Fibroblast of skin of abdomen (primary cell): ENCODE data around the gene C18orf63.

Source experiments
- DNase-seq: peaks from one replicate; pipeline ENCODE4 v3.0.0-alpha.2; 2013

Gene C18orf63

DNA sequence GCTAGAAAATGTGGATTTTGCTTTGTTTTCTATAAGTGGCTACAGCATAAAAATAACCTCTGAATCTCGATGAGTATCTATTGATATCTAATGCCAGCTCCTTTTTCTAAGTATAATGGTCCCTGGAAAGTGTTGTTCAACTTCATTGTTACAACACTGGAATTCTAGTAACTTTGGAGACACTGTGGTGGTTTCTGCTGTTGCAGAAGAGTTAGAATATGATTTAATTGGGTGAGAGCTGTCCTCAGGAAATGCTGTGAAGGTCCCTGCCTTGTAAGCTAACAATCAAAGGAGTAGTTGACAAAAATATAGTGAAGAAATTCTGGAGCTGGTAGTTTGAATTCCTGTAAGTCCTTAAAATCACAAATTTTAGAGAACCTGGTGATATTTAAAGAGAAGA lies 62.1 kb downstream of the C18orf63 start:
- no peak for DNase-seq

- DNase-seq: peak; percentile 9
Measured at GRCh38 chr18:74378179-74378682, 62.6 kb downstream of the C18orf63 start.

DNA sequence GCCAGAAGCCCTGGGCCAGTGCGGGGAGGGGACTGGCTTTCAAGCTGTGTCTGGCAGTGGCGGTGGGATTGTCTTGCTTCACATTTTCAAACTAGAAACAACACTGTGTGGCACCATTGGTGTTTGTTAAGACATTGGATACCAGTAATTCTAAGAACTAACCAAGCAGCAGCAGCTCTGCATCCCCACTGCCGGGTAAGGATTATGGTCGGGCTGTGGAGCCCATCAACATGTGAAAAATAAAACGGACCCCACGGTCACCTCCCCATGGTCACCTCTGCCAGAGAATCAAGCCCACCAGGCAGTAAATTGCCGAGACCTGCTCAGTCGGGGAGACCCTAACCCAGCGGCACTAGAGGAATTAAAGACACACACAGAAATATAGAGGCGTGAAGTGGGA lies 65.3 kb downstream of the C18orf63 start:
- DNase-seq: no peak

GRCh38 chr18:74381621-74382295 lies 66.1 kb downstream of the C18orf63 start:
- no peak for DNase-seq

DNA sequence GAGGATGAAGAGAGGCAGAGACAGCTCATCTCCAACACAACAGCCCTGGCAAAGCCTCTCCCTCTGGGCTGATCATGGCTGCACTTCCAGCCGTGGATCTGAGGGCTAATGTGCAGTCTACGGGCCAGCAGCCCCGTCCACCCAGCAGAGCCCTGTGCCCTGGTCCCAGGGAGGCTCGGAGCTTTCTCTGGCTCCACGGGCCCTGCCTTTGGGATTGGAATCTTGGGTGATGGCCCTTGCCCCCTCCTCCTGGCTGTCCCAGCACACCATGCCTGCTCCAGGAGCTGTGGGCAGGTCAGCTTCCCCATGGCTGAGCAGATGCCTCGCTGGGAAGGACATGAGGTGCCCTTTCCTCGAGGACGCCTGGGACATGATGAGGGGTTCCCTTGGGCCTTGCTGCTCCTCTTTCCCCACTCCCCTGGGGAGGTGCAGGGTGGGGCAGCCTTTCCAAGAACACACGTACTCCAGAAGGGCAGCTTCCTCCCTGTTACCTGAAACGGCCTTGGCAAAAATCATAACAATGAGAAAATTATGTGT lies 66.9 kb downstream of the C18orf63 start:
- DNase-seq: no peak

GRCh38 chr18:74387383-74387782 lies 71.7 kb downstream of the C18orf63 start:
- no peak for DNase-seq

DNA sequence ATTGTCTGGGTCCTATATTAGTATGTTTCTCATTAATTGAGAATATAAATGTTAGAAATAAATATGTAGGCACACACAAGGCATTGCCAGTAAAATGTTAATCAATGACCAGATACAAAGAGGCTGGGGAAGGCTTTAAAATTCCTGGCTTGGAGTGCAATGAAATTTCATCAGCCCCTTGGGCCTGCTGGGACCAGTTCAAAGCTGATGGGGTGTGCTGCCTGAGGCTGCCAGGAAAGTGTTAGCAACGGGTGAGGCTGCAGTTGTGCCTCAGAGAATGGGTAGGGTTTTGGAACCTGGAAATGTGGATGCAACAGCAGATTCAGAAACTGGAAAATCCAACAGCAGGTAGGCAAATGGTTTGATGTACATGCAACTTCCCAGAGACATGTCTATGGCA lies 72.6 kb downstream of the C18orf63 start:
- no peak for DNase-seq

GRCh38 chr18:74389171-74389927 lies 73.7 kb downstream of the C18orf63 start:
- DNase-seq: no peak

DNA sequence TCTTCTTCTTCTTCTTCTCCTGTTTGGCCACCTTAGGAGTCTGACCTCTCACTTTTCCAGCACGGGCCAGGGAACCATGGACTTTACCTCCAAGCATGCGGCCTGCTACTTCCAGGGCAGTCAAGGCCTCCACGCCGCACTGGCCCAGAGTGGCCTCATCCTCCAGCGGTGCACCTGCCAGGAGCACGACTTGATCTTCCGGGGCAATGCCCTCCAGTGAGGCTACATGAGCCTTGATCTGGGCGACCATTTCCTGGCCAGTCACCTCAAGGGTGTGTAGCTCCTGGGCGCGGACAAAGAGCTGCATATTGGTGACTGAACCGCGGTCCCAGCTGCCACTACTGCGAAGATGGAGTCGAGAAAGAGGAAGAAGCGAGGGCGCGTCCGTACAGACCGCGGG lies 74.4 kb downstream of the C18orf63 start:
- DNase-seq: no peak

DNA sequence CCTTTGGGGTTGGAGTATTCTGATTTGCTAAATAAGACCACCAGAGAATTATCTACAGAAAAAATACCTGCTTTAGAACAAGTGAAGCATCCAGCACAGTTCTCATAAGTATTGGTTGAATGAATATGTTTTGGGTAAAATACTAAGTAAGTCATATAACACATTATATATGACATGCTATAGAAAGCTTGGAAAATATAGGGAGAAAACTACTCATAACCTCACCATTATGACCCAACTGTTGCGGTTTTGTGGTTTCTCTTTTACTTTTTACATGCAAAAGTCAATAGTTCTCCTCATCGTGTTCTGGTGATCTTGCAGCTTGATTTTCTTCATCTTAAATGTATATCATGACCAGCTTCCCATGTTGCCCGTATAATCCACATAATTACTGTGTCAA lies 75.3 kb downstream of the C18orf63 start:
- no peak for DNase-seq

- no peak for DNase-seq
Measured at GRCh38 chr18:74392323-74392722, 76.7 kb downstream of the C18orf63 start.

GRCh38 chr18:74395006-74395405 lies 79.4 kb downstream of the C18orf63 start:
- DNase-seq: no peak

DNA sequence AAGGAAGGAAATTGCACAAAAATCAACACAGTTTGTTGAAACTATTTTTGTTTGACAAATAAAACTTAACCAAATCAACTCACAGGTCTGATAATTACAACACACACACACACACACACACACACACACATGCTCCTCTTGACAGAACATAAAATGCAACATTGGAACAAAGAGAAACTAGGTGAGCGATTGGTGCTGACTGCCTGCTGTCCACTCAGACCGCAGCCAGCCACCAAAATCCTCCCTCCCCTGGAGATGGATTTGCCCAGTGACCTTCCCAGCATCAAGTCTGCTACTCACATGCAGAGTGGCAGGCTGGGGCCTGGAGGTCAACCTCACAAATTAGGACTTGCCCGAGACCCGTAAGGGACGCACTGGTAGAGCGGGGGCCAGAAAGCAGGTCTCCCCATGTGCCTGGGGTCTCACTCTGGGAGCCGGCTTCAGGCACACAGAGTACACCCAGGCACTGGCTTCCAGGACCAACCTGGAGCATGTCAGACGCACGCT lies 80.1 kb downstream of the C18orf63 start:
- DNase-seq: no peak

DNA sequence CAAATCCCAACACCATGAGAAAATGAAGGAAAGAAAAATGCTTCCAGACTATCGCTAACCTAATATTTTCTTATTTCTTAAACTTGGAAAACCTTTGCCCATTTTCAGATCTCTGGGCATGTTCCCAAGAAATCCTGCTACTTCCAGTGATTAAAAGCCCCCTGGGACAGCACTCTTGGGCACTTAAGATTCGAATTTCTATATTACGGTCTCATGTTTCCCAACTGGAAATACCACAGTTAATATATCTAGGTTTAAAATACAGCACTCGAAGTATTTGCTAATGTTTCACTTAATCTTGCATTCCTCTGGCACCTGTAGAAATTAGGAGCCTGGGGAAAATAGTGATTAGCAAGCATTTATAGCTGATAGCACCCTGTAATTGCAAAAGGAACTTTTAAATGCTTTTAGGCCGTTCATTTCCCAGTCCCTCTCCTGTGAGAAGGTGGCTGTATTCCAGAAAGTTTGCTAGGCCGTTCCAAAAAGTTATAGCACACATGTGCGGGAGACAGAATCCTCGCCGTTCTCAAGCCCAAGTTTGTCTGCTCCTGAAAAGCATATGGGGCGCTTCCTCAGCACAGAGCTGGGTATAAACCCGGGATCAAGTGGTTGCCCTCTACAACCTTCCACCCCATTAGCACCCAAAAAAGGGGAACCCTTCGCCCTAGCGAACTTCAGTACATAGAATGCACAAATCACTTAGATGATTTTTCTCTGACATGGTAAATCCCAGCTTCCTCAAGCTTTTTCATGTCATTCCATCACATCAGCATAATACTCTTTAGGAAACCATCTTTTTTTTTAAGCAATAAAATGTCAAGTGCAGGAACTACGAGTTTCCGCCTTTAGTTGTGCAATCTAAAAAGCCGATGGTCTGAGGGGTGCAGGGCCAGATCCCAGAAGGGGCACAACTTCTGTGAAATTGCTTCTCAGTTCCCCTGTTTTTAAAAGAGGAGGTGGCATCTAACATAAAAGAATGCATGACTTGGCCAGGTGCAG lies 80.8 kb downstream of the C18orf63 start:
- no peak for DNase-seq

DNA sequence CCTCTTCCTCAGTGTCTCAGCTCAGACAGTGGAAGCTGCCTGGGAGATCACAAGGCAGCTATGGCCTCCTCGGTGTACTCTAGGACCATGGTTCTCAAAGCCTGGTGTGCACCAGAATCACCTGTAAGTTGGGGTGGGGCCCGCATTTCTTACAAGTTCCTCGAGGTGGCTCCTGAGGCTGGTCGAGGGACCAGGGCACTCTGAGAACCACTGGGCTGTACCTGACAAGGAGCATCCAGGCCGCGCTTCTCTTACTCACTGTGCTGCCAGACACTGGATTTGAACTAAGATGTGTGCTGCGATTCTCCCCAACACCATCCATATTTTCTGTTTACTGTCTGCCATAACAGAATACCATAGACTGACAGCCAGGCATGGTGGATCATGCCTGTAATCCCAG lies 81.9 kb downstream of the C18orf63 start:
- DNase-seq: no peak

- DNase-seq: no peak
Measured at GRCh38 chr18:74399091-74399887, 83.7 kb downstream of the C18orf63 start.

GRCh38 chr18:74400813-74401212 lies 85.2 kb downstream of the C18orf63 start:
- DNase-seq: no peak

- no peak for DNase-seq
Measured at GRCh38 chr18:74402806-74403433, 87.3 kb downstream of the C18orf63 start.

DNA sequence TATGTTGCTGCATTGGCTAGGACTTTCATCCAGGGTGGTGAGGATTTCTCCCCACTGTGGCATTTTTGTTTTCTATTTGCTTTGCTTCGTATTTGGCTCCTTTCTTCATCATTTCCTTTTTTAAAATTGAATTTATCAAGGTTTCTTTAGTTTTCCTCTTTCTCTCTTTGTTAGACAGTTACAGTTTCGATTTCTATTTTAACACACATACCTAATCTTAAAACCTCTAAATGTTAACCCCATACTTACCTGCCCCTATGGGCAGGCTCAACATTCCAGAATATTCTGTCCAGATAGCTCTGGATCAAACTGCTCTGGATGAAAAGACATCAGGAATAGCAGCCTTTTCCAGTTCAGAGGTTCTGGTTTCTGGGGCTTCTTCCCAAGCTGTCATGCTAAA lies 92.2 kb downstream of the C18orf63 start:
- DNase-seq: no peak
